SK-N-SH treated with all-trans-retinoic acid at 6 μM for 48 hours (cell line): Measurements from ENCODE around the gene GPR171.

ENCODE experiments used
- ARNTL ChIP-seq: fragments of 450-650 bp; formaldehyde crosslinking; IDR thresholded peaks from 2 replicates; pipeline ENCODE4 v1.5.0; 2020; ENCODE audit warnings: low read depth, mild to moderate bottlenecking, moderate library complexity, borderline replicate concordance
- CSDC2 ChIP-seq: fragments of 250-450 bp; sonication (Bioruptor Pico); IDR thresholded peaks from 2 replicates; pipeline ENCODE4 v1.5.0; 2020; ENCODE audit warnings: mild to moderate bottlenecking, moderate library complexity
- ISL1 ChIP-seq: fragments of 250-450 bp; sonication (Bioruptor Pico); IDR thresholded peaks from 2 replicates; pipeline ENCODE4 v2.1.2; 2022; ENCODE audit warnings: mild to moderate bottlenecking, moderate library complexity
- POU6F1 ChIP-seq: fragments of 250-450 bp; sonication (Bioruptor Pico); IDR thresholded peaks from 2 replicates; pipeline ENCODE4 v1.8.0; 2021; ENCODE audit warnings: low read depth, mild to moderate bottlenecking, moderate library complexity, borderline replicate concordance
- PPARA ChIP-seq: fragments of 250-450 bp; sonication (Bioruptor Pico); IDR thresholded peaks from 2 replicates; pipeline ENCODE4 v1.5.0; 2020; ENCODE audit warnings: mild to moderate bottlenecking, borderline replicate concordance
- TCF4 ChIP-seq: fragments of 250-450 bp; sonication (Bioruptor Pico); IDR thresholded peaks from 2 replicates; pipeline ENCODE4 v1.8.0; 2021; ENCODE audit warnings: mild to moderate bottlenecking, moderate library complexity, borderline replicate concordance
- TOX ChIP-seq: fragments of 250-450 bp; sonication (Bioruptor Pico); IDR thresholded peaks from 2 replicates; pipeline ENCODE4 v1.8.0; 2021; ENCODE audit warnings: mild to moderate bottlenecking, moderate library complexity, borderline replicate concordance
- TSHZ2 ChIP-seq: fragments of 250-450 bp; sonication (Bioruptor Pico); IDR thresholded peaks from 2 replicates; pipeline ENCODE4 v1.5.0; 2020; ENCODE audit warnings: mild to moderate bottlenecking, moderate library complexity
- ZFP3 ChIP-seq: fragments of 250-450 bp; sonication (Bioruptor Pico); IDR thresholded peaks from 2 replicates; pipeline ENCODE4 v1.5.0; 2020; ENCODE audit warnings: mild to moderate bottlenecking, moderate library complexity
- ZFP30 ChIP-seq: fragments of 450-650 bp; formaldehyde crosslinking; IDR thresholded peaks from 2 replicates; pipeline ENCODE4 v1.5.0; 2022; ENCODE audit warnings: mild to moderate bottlenecking, moderate library complexity
- ZNF8 ChIP-seq: fragments of 450-650 bp; formaldehyde crosslinking; IDR thresholded peaks from 2 replicates; pipeline ENCODE4 v1.5.0; 2020; ENCODE audit warnings: mild to moderate bottlenecking, moderate library complexity

GRCh38 chr3:151210676-151211381 lies 7.8 kb upstream of the GPR171 start:
- no peak for TF ChIP-seq ISL1 (CRISPR knock-in tag)
- TF ChIP-seq TSHZ2 = no peak
- no peak for TF ChIP-seq TCF4 (CRISPR knock-in tag)
- TF ChIP-seq ZNF8 (CRISPR knock-in tag) = no peak
- no peak for TF ChIP-seq ZFP30 (CRISPR knock-in tag)
- TF ChIP-seq ARNTL (CRISPR knock-in tag) = no peak
- TF ChIP-seq CSDC2 = no peak
- TF ChIP-seq TOX (CRISPR knock-in tag) = no peak
- no peak for TF ChIP-seq PPARA (CRISPR knock-in tag)
- TF ChIP-seq ZFP3 (CRISPR knock-in tag) = no peak
- no peak for TF ChIP-seq POU6F1 (CRISPR knock-in tag)
